Ascending aorta (tissue), 2 donors: ENCODE data around the gene NBR1. TPM values are rescaled to one million over a fixed set of nuclear protein-coding genes. Genes with fewer than 3 reads are reported as not detected.
"Not testable (repeated sequence)": the region's sequence is repeated elsewhere in the genome, so short reads cannot be mapped to it uniquely, and the experiment has no call there.

ENCODE experiments used
- DNase-seq, 2 donors: peaks; one replicate each; pipeline ENCODE4 v3.0.0-alpha.2; 2019; ENCODE audit warnings: low spot score in 2 of 2
- H3K27ac ChIP-seq, 2 donors: fragments of 200-600 bp; sonication (generic); one replicate each; pipeline ENCODE4 v1.5.1; 2016 to 2017; ENCODE audit warnings: mild to moderate bottlenecking in 1 of 2
- H3K27me3 ChIP-seq: fragments of 200-600 bp; sonication (generic); one replicate; pipeline ENCODE4 v1.5.1; 2017
- H3K36me3 ChIP-seq, 2 donors: fragments of 200-600 bp; sonication (generic); one replicate each; pipeline ENCODE4 v1.5.1; 2016
- H3K4me1 ChIP-seq, 2 donors: fragments of 200-600 bp; sonication (generic); one replicate each; pipeline ENCODE4 v1.5.1; 2016 to 2017; ENCODE audit warnings: mild to moderate bottlenecking in 1 of 2
- H3K4me3 ChIP-seq, 2 donors: fragments of 200-600 bp; sonication (generic); one replicate each; pipeline ENCODE4 v1.5.1; 2016 to 2017; ENCODE audit warnings: mild to moderate bottlenecking in 1 of 2
- H3K9me3 ChIP-seq, 2 donors: fragments of 200-600 bp; sonication (generic); one replicate each; pipeline ENCODE4 v1.5.1; 2016
- CTCF ChIP-seq, 3 experiments: fragments of 200-600 bp in 2 of 3; fragments of 450-650 bp in 1 of 3; sonication (generic) in 2 of 3; IDR thresholded peaks; one replicate each; pipeline ENCODE4 v1.5.1; 2016 to 2019; ENCODE audit warnings: antibody characterized with exemption in 3 of 3, mild to moderate bottlenecking in 1 of 3, moderate library complexity in 1 of 3
- intact Hi-C: fragments of 100-400 bp; cut with DNase I; formaldehyde crosslinking; loops from one replicate; pipeline ENCODE4 v1.15.1; 2023
- total RNA-seq: library from RNA; depleted of rRNA; stranded (reverse); fragments of >200 nt; gene quantifications from one replicate; pipeline ENCODE4 v1.1.0, GENCODE V29; 2016

NBR1 gene
- total RNA-seq, 1 donor from 2014 or later = 45.6 TPM

GRCh38 chr17:43140396-43141332, 30.4 kb upstream of the NBR1 start:
- Histone ChIP-seq H3K27me3 (no peaks in the 10 kb centered on the region), H3K9me3 (no peaks in the 10 kb centered on the region), H3K27ac (no peak overlapping the region), H3K4me3 (no peak overlapping the region), H3K4me1 (no peaks in the 10 kb centered on the region), H3K36me3 (peaks cover 0 to 5% of the 10 kb centered on the region in 2 donors)
- intact Hi-C loops = no loop called here
- DNase-seq = no peak
- no peak for TF ChIP-seq CTCF (IDR thresholded peaks at IDR 0.05)

- H3K27ac ChIP-seq = no peak overlapping the region
- H3K36me3 ChIP-seq = peaks cover 0 to 5% of the 10 kb centered on the region in 2 donors
- H3K27me3 ChIP-seq = no peaks in the 10 kb centered on the region
- H3K9me3 ChIP-seq = no peaks in the 10 kb centered on the region
- no peaks in the 10 kb centered on the region for H3K4me1 ChIP-seq
- no peak for TF ChIP-seq CTCF (IDR thresholded peaks at IDR 0.05)
- DNase-seq = no peak
- intact Hi-C loops = no loop called here
- no peak overlapping the region for H3K4me3 ChIP-seq
These were observed 28.9 kb upstream of the NBR1 start for GRCh38 chr17:43142153-43142552.

- H3K9me3 ChIP-seq = no peaks in the 10 kb centered on the region
- no peak for DNase-seq
- no peak overlapping the region for H3K27ac ChIP-seq
- intact Hi-C loops = no loop called here
- no peaks in the 10 kb centered on the region for H3K27me3 ChIP-seq
- H3K36me3 ChIP-seq = peaks cover 0 to 5% of the 10 kb centered on the region in 2 donors
- H3K4me3 ChIP-seq = no peak overlapping the region
- no peaks in the 10 kb centered on the region for H3K4me1 ChIP-seq
- no peak for TF ChIP-seq CTCF (IDR thresholded peaks at IDR 0.05)
These were observed 27.8 kb upstream of the NBR1 start for GRCh38 chr17:43143201-43143600.

GRCh38 chr17:43146649-43147048, 24.4 kb upstream of the NBR1 start:
- no peaks in the 10 kb centered on the region for H3K9me3 ChIP-seq
- peaks cover 0 to 5% of the 10 kb centered on the region in 2 donors for H3K36me3 ChIP-seq
- intact Hi-C loops = no loop called here
- no peak for DNase-seq
- H3K4me3 ChIP-seq = no peak overlapping the region
- H3K4me1 ChIP-seq = no peaks in the 10 kb centered on the region
- no peak overlapping the region for H3K27ac ChIP-seq
- H3K27me3 ChIP-seq = no peaks in the 10 kb centered on the region
- TF ChIP-seq CTCF (IDR thresholded peaks at IDR 0.05) = no peak

GRCh38 chr17:43151880-43152456, 19.0 kb upstream of the NBR1 start:
- Histone ChIP-seq H3K36me3 (no peaks in the 10 kb centered on the region), H3K4me3 (no peak overlapping the region), H3K9me3 (no peaks in the 10 kb centered on the region), H3K27ac (no peak overlapping the region), H3K27me3 (no peaks in the 10 kb centered on the region), H3K4me1 (no peaks in the 10 kb centered on the region)
- DNase-seq = no peak
- intact Hi-C loops = no loop called here
- TF ChIP-seq CTCF (IDR thresholded peaks at IDR 0.05) = no peak

- H3K4me1 ChIP-seq, H3K4me3 ChIP-seq, H3K27me3 ChIP-seq, intact Hi-C loops, DNase-seq, H3K36me3 ChIP-seq, H3K27ac ChIP-seq, H3K9me3 ChIP-seq: not testable (repeated sequence)
These were observed 17.7 kb upstream of the NBR1 start for GRCh38 chr17:43153197-43153835.
